GM20000 (cell line): ENCODE measurements around the gene LCOR.
A peak's percentile ranks its signal among the peaks of the same experiment; 100 is the strongest.

Experiments
- DNase-seq: peaks from one replicate; pipeline ENCODE4 v3.0.0; 2012; ENCODE audit warnings: low spot score
- TF ChIP-seq, protein P1 (sequence below): IDR thresholded peaks from 2 replicates; pipeline ENCODE4 v1.5.1; 2012; ENCODE audit warnings: mild to moderate bottlenecking, control low read depth; ENCODE audit errors: extremely low read depth, missing control alignments

Gene LCOR

DNA sequence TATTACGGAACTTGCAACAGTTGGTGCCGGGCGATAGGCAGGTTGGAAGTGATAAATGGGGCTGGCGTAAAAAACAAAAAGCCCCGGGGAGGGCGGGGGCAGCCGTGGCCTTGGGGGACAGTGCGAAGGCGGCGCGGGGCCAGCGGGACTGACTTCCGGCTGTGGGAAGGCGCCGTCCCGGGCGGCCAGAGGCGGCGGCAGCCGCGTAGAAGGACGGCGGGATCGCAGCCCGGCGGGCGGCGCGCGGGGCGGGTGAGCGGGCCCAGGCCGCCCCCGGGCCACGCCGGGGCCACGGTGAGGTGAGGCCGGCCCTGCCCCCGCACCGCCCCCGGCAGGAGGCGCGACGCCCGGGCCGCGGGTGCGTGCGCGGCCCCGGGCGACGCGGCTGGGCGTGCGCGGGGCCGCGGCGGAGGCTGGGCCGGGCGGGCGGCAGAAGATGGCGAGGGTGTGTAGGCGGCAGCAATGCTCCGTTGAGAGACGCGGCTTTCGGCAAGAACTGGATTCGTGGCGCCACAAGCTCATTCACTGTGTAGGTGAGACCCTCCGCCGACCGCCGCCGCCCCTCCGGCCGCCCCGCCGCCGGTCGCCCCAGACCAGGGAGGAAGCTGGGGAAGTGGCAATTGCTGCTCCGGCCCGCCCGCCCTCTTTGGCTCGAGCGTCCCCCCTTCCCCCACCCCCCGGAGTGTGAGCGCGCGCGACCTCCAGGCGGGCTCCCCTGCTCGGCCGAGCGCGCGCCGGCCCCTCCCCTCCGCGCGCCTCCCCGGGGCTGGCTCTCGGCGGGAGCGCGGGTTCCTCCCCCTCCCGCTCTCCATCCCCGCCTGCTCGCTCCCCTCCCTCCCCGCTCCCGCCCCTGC lies at the start of gene LCOR:
Gene LCOR, plus strand, starts transcription at position 432 of the 854 bp plus-strand sequence. CDS start 116,760 bp downstream, outside the sequence.
- DNase-seq: peak; percentile 99
- TF ChIP-seq, protein P1, sequence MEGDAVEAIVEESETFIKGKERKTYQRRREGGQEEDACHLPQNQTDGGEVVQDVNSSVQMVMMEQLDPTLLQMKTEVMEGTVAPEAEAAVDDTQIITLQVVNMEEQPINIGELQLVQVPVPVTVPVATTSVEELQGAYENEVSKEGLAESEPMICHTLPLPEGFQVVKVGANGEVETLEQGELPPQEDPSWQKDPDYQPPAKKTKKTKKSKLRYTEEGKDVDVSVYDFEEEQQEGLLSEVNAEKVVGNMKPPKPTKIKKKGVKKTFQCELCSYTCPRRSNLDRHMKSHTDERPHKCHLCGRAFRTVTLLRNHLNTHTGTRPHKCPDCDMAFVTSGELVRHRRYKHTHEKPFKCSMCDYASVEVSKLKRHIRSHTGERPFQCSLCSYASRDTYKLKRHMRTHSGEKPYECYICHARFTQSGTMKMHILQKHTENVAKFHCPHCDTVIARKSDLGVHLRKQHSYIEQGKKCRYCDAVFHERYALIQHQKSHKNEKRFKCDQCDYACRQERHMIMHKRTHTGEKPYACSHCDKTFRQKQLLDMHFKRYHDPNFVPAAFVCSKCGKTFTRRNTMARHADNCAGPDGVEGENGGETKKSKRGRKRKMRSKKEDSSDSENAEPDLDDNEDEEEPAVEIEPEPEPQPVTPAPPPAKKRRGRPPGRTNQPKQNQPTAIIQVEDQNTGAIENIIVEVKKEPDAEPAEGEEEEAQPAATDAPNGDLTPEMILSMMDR: no peak

DNA sequence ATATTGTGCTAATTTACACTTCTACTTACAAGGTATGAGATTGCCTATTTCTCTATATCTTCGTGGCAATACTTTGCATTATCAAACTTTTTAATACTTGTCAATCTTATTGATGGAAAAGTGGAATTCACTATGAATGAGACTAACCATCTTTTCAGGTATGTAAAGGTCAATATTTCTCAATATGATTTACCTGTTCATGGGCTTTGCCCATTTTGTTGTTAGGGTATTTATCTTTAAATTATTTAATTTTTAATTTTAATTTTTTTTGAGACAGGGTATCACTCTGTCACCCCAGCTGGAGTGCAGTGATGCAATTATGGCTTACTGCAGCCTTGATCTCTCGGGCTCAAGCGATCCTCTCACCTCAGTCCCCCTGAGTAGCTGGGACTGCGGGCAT lies 47.8 kb upstream of the LCOR start:
- no peak for DNase-seq
- TF ChIP-seq, protein P1: no peak

GRCh38 chr10:96789571-96790108 lies 42.5 kb upstream of the LCOR start:
- TF ChIP-seq, protein P1: peak; percentile 68
- DNase-seq: peak; percentile 68

- TF ChIP-seq, protein P1: no peak
- no peak for DNase-seq
Measured at GRCh38 chr10:96791902-96792301, 40.2 kb upstream of the LCOR start.

DNA sequence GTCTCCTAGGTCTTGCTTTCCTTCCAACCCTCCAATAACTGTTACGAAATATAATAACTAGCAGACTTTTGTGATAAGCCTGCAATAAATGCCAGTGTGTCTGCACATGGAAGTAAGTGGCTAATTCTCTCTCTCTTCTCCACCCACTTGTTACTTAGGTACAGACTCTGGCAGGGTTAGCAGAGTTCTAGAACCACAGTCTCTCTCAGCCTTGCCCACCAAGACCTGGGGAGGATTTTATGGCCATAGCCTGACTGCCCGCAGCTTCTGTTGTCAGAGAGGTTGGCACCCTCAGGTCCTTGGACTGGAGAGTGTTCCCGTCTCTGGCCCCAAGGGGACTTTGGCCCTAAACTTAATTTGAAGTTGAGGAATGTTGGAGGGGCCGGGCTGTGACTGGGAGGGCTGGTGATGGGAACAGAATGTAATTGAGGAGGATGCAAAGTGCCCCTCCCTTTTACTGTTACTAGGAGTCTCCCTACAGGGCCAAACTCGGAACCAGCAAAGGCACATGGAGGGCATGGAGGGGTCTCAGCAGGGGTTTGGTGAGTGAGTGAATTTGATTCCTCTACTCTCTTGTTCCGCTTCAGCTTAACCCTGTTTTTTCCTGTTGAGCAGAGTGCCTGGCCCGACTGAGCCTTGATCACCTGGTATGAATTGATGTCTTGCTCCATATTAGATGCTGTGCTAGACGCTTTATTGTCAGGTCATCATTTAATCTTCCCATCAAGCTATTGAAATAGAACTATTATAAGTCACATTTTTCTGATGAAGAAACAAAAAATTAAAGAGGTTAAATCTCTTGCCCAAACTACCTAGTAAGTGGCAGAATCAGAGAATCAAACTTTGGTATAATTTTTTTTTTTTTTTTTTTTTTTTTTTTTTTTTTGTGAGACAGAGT lies 37.0 kb upstream of the LCOR start:
- no peak for DNase-seq
- TF ChIP-seq, protein P1: no peak

DNA sequence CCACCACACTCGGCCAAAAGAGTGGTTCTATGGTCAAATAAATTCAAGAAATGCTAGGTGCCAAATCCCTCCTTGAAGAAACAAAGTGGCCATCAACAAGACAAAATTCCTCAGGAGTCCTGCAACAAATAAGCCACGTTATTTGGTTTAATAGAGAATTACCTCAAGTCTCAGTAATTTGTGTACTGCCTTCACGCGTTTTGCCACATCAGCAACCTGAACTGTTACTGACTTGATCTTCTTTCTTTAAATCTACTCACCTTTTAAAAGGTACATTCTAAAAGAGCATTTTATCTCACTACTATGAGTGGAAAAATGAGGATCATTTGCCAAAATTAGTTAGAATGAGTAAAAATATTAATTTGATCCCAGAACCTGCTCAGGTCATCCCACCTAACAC lies 34.6 kb upstream of the LCOR start:
- TF ChIP-seq, protein P1: no peak
- no peak for DNase-seq
